ENCODE results near the gene ZFP36L2. TPM values are rescaled to one million over a fixed set of nuclear protein-coding genes. Genes with fewer than 3 reads are reported as not detected.

The ZFP36L2 gene
- total and polyA plus RNA-seq, 9 of the 15 experiments (the other 6 are each of a cell fraction or from before 2014, with no cell fraction given): 4.1 to 60.6 (median 20.3) TPM

DNA sequence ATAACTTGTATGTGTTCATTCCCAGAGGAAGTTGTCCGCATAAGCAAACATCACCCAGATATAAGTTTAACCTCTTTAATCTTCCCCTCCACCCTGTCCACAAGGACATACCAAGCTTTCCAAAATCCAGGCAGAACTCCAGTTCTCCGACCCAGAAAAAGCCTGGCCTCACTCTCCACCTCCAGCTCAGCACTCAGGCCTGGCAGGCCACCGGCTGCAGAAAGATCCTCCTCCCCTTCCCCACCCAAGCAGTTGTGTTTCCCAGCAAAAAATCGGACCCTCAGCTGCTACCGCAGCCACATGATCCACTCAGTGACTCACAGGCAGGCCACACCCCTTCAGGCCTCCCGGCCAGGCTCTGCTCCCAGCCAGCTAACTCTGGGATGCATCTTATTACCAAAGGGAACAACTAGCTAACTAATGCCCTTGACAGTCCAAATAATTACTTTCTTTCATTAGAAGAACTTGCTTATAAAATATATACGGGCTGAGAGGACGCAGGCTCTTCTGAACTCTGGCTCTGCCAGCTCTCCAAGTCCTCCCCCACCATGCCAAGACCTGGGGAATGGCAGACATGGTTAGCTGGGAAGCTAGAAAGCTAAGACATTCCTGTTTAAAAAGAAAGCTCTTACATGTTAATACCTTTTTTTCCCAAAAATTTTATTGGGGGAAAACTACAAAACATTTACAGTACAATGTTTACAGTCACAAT lies 4.5 kb downstream of the ZFP36L2 start:
- no peaks in the 10 kb centered on the region for H3K27me3 ChIP-seq (ENCODE audit: control insufficient read depth in 2 of 2, insufficient read depth in 2 of 2, low read length in 2 of 2)
- peak; percentile 44 for ATAC-seq
- H3K9me1 ChIP-seq (ENCODE audit: control insufficient read depth, insufficient read depth, low read length): no peaks in the 10 kb centered on the region
- WGBS (ENCODE audit: insufficient coverage, low coverage, missing lambda C conversion rate): 1% methylated on average over 8 of the region's 8 CpGs
- in situ Hi-C loops (cut with MboI) (loop anchor here (10.0 kb wide), 1 partner anchor 47 kb away; no protein-coding TSS in a partner anchor), intact Hi-C loops (cut with micrococcal nuclease) (loop anchor here (2.0 kb wide), 1 partner anchor 43 kb away; no protein-coding TSS in a partner anchor)
- H3K36me3 ChIP-seq (ENCODE audit: control insufficient read depth, insufficient read depth, low read length): peaks cover 29% of the 10 kb centered on the region
- H3K4me2 ChIP-seq (ENCODE audit: insufficient read depth, low read length): peak overlapping the region; percentile 90
- BruUV-seq (replicated peaks): no TSS peak
- no peak overlapping the region for H2AFZ ChIP-seq (ENCODE audit: low read depth, low read length)
- peaks cover 76% of the 10 kb centered on the region for H3K79me2 ChIP-seq (ENCODE audit: control insufficient read depth, insufficient read depth, low read length)
- peak; percentile 68 to 94 (median 77) for DNase-seq (ENCODE audit: extremely low read depth in 1 of 4, low spot score in 3 of 4)
- ChIA-PET POLR2A (interaction anchor here (0.6 to 1.8 kb wide), 32 partner anchors 10 to 391 kb away, joined by 3 to 8 read pairs (median 4); no protein-coding TSS in a partner anchor), CTCF (ENCODE audit: low intra/inter-chr PET ratio) (no interaction called here)
- H3K9me3 ChIP-seq (replicated peaks; ENCODE audit: control insufficient read depth, insufficient read depth, low read depth, low read length): no peaks in the 10 kb centered on the region
- peak overlapping the region; percentile 83 to 88 for H3K9ac ChIP-seq (ENCODE audit: insufficient read depth in 1 of 2, low read depth in 2 of 2, low read length in 2 of 2)
- peaks cover 19 to 67% of the 10 kb centered on the region in 2 experiments; a peak in 4 of 5 replicates for H3K4me1 ChIP-seq (replicated peaks in 1 of 2; ENCODE audit: control insufficient read depth in 2 of 2, insufficient read depth in 2 of 2, low read length in 2 of 2)
- H3K4me3 ChIP-seq: peak overlapping the region; percentile 62
- peak; percentile 97 for FAIRE-seq
- peak overlapping the region; percentile 86 for H3K27ac ChIP-seq (ENCODE audit: extremely low read depth, low read depth, low read length)
- no peaks in the 10 kb centered on the region; the same call in 1 of the 2 replicates for H4K20me1 ChIP-seq (replicated peaks; ENCODE audit: control insufficient read depth, insufficient read depth, low read length)
- TF ChIP-seq, protein P1, sequence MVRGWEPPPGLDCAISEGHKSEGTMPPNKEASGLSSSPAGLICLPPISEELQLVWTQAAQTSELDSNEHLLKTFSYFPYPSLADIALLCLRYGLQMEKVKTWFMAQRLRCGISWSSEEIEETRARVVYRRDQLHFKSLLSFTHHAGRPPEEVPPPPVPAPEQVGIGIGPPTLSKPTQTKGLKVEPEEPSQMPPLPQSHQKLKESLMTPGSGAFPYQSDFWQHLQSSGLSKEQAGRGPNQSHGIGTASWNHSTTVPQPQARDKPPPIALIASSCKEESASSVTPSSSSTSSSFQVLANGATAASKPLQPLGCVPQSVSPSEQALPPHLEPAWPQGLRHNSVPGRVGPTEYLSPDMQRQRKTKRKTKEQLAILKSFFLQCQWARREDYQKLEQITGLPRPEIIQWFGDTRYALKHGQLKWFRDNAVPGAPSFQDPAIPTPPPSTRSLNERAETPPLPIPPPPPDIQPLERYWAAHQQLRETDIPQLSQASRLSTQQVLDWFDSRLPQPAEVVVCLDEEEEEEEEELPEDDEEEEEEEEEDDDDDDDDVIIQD (CRISPR knock-in tag; IDR thresholded peaks at IDR 0.05): no peak
- TF ChIP-seq SIX5 (IDR thresholded peaks at IDR 0.05; ENCODE audit: borderline replicate concordance in 1 of 2, insufficient read depth in 1 of 2, low read depth in 1 of 2, low read length in 2 of 2) (no peak), ZNF57 (CRISPR knock-in tag; IDR thresholded peaks at IDR 0.05) (no peak), ZKSCAN8 (CRISPR knock-in tag; IDR thresholded peaks at IDR 0.05) (no peak), MYNN (IDR thresholded peaks at IDR 0.05) (peak; percentile 76; the same call in 1 of the 2 replicates), MYNN (CRISPR knock-in tag; IDR thresholded peaks at IDR 0.05) (no peak), CBX8 (IDR thresholded peaks at IDR 0.05; ENCODE audit: borderline replicate concordance, extremely low read depth, low read depth, low read length, poor library complexity, severe bottlenecking) (no peak), RNF2 (IDR thresholded peaks at IDR 0.05) (no peak), SMARCA4 (IDR thresholded peaks at IDR 0.05) (peak; percentile 65; the same call in 1 of the 2 replicates), CEBPG (CRISPR knock-in tag; IDR thresholded peaks at IDR 0.05) (no peak), CEBPG (tag; conservative IDR thresholded peaks at IDR 0.05 in 1 of 2, IDR thresholded peaks at IDR 0.05 in 1 of 2) (no peak), ATF1 (CRISPR knock-in tag; IDR thresholded peaks at IDR 0.05) (no peak), ATF1 (tag; IDR thresholded peaks at IDR 0.05) (peak; percentile 44; the same call in 1 of the 2 replicates)

All from K562 (cell line).